Erythroblast (primary cell): Measurements from ENCODE around the gene TRIO.

ENCODE experiments used
- GATA1 ChIP-seq: IDR thresholded peaks from 2 replicates; pipeline ENCODE4 v1.6.1; 2011; ENCODE audit warnings: low read depth, mild to moderate bottlenecking, control low read depth, low read length, moderate library complexity
- POLR2A ChIP-seq: IDR thresholded peaks from 2 replicates; pipeline ENCODE4 v1.6.1; 2011; ENCODE audit warnings: mild to moderate bottlenecking, low read length

- TF ChIP-seq POLR2A (no peak), GATA1 (no peak)
These were observed 74.4 kb downstream of the TRIO start for GRCh38 chr5:14217587-14217986.
